B cell (primary cell): ENCODE measurements around the gene CD151. TPM values are rescaled to one million over a fixed set of nuclear protein-coding genes. Genes with fewer than 3 reads are reported as not detected.

ENCODE experiments used
- ATAC-seq: fragments of 200-7000 bp; cut with Tn5 transposase; one replicate; pipeline ENCODE4 v1.10.0; 2021; ENCODE audit warnings: low read depth, mild to moderate bottlenecking, moderate number of reproducible peaks, moderate library complexity
- CTCF ChIA-PET: fragments of 350-600 bp; sonication (Branson Sonifier 250); formaldehyde crosslinking; loops from one replicate; lab custom pipeline; 2021; ENCODE audit warnings: antibody characterized with exemption, inconsistent platforms; lab: Charles Lee
- POLR2A ChIA-PET: fragments of 350-600 bp; sonication (Branson Sonifier 250); formaldehyde crosslinking; loops from one replicate; lab custom pipeline; 2021; ENCODE audit warnings: antibody characterized with exemption; lab: Charles Lee
- DNase-seq: peaks from one replicate; pipeline ENCODE4 v3.0.0; 2013
- H2AFZ ChIP-seq: 2 replicates; pipeline ENCODE4 v1.6.1; 2012; ENCODE audit warnings: mild to moderate bottlenecking, low read depth, low read length; ENCODE audit not compliant: insufficient read depth, poor library complexity, severe bottlenecking
- H3K27ac ChIP-seq, 2 donors: 1 replicate in 1 of 2; 2 replicates in 1 of 2; pipeline ENCODE4 v1.5.1; 2012 to 2013; ENCODE audit warnings: low read length in 2 of 2, mild to moderate bottlenecking in 2 of 2, moderate library complexity in 1 of 2
- H3K27me3 ChIP-seq, 4 experiments: fragments of 200-600 bp in 1 of 4; sonication (generic) in 1 of 4; replicated peaks in 1 of 4; 1 replicate in 2 of 4; 2 replicates in 2 of 4; pipeline versions ENCODE4 v1.6.1 to v1.7.0; 2013 to 2016; ENCODE audit warnings: low read length in 3 of 4, mild to moderate bottlenecking in 2 of 4, mixed read lengths in 1 of 4, moderate library complexity in 1 of 4; ENCODE audit not compliant: insufficient read depth in 4 of 4, control insufficient read depth in 3 of 4; ENCODE audit errors: control extremely low read depth in 1 of 4
- H3K36me3 ChIP-seq, 2 experiments: replicated peaks in 1 of 2; 1 replicate in 1 of 2; 2 replicates in 1 of 2; pipeline versions ENCODE4 v1.6.1 to v1.7.1; 2013; ENCODE audit warnings: low read length in 1 of 2; ENCODE audit not compliant: insufficient read depth in 2 of 2, control insufficient read depth in 1 of 2; ENCODE audit errors: control extremely low read depth in 1 of 2, extremely low read depth in 1 of 2
- H3K4me1 ChIP-seq, 2 donors: fragments of 200-600 bp in 1 of 2; sonication (generic) in 1 of 2; 1 replicate in 1 of 2; 2 replicates in 1 of 2; pipeline versions ENCODE4 v1.5.1 to v1.6.1; 2013 to 2017; ENCODE audit warnings: low read length in 2 of 2; ENCODE audit not compliant: control insufficient read depth in 2 of 2, insufficient read depth in 2 of 2
- H3K4me2 ChIP-seq: replicated peaks from 2 replicates; pipeline ENCODE3; 2012; ENCODE audit warnings: mild to moderate bottlenecking, low read depth, low read length; ENCODE audit not compliant: poor library complexity, severe bottlenecking
- H3K4me3 ChIP-seq, 5 experiments: fragments of 200-600 bp in 1 of 5; sonication (generic) in 1 of 5; 1 replicate in 3 of 5; 2 replicates in 2 of 5; pipeline versions ENCODE4 v1.5.1 to v1.7.0; 2011 to 2016; ENCODE audit warnings: low read length in 4 of 5, mild to moderate bottlenecking in 4 of 5, low read depth in 2 of 5, control low read depth in 1 of 5, moderate library complexity in 1 of 5; ENCODE audit not compliant: insufficient read depth in 1 of 5; ENCODE audit errors: control extremely low read depth in 1 of 5, extremely low read depth in 1 of 5
- H3K79me2 ChIP-seq: fragments of 200-600 bp; sonication (generic); one replicate; pipeline ENCODE4 v1.6.0; 2016; ENCODE audit warnings: low read length; ENCODE audit not compliant: control insufficient read depth, insufficient read depth
- H3K9ac ChIP-seq: fragments of 200-600 bp; sonication (generic); 2 replicates; pipeline ENCODE4 v1.6.1; 2017; ENCODE audit warnings: mild to moderate bottlenecking, low read length, moderate library complexity
- H3K9me3 ChIP-seq, 3 donors: one replicate each; pipeline versions ENCODE4 v1.6.1 to v1.7.1; 2013; ENCODE audit warnings: low read length in 2 of 3; ENCODE audit not compliant: control insufficient read depth in 2 of 3, insufficient read depth in 1 of 3; ENCODE audit errors: control extremely low read depth in 1 of 3
- H4K20me1 ChIP-seq: 2 replicates; pipeline ENCODE4 v1.6.0; 2012; ENCODE audit warnings: mild to moderate bottlenecking, low read length; ENCODE audit not compliant: insufficient read depth, control insufficient read depth, poor library complexity, severe bottlenecking
- H3K27ac Mint-ChIP-seq: one replicate; pipeline ENCODE4 v1.8.0; 2021; ENCODE audit warnings: mixed read lengths
- H3K27me3 Mint-ChIP-seq: one replicate; pipeline ENCODE4 v1.8.0; 2021; ENCODE audit warnings: mixed read lengths
- H3K4me1 Mint-ChIP-seq: one replicate; pipeline ENCODE4 v1.8.0; 2021; ENCODE audit warnings: mixed read lengths
- H3K4me3 Mint-ChIP-seq: one replicate; pipeline ENCODE4 v1.8.0; 2021; ENCODE audit warnings: mixed read lengths
- H3K9me3 Mint-ChIP-seq: one replicate; pipeline ENCODE4 v1.8.0; 2022; ENCODE audit warnings: mixed read lengths; ENCODE audit not compliant: insufficient read depth
- CTCF ChIP-seq: fragments of 200-600 bp; IDR thresholded peaks from one replicate; pipeline ENCODE4 v1.8.0; 2022; ENCODE audit warnings: antibody characterized with exemption, mild to moderate bottlenecking
- EZH2 ChIP-seq: IDR thresholded peaks from 2 replicates; pipeline ENCODE4 v1.6.1; 2012; ENCODE audit warnings: borderline replicate concordance, low read depth, mild to moderate bottlenecking, moderate library complexity, low read length; ENCODE audit not compliant: insufficient read depth, poor library complexity, severe bottlenecking
- WGBS: methylation state at CpG from one replicate; pipeline ENCODE4 v1.1.5; 2013; ENCODE audit warnings: missing lambda C conversion rate; ENCODE audit not compliant: insufficient coverage; 5-methylcytosine and 5-hydroxymethylcytosine counted together
- intact Hi-C: fragments of 100-400 bp; cut with micrococcal nuclease; formaldehyde crosslinking; loops from one replicate; pipeline ENCODE4 v1.10.0; 2022
- polyA plus RNA-seq: library from polyadenylated mRNA; depleted of rRNA; stranded (reverse); fragments of >200 nt; gene quantifications from 2 replicates; pipeline ENCODE4 v1.2.3, GENCODE V29; 2012
- total RNA-seq, 2 donors: library from RNA; stranded (reverse); fragments of 120-200 nt in 1 of 2; gene quantifications; 1 replicate in 1 of 2; 2 replicates in 1 of 2; pipeline versions ENCODE4 v1.2.3 to v1.2.4, GENCODE V29; 2013 to 2022

CD151 gene
- total and polyA plus RNA-seq, 2 donors (not counting 1 experiment from before 2014, with no cell fraction given), result 24.4 to 25.5 TPM

GRCh38 chr11:824942-825341 is 7.8 kb upstream of the CD151 start:
- peaks cover 47 to 52% of the 10 kb centered on the region in 2 donors for H3K4me1 ChIP-seq
- CTCF ChIA-PET, result no interaction called here

More at GRCh38 chr11:824942-825341, 7.8 kb upstream of the CD151 start:
- Histone ChIP-seq H3K9ac (no peak overlapping the region), H3K4me2 (no peak overlapping the region), H3K36me3 (peaks cover 0 to 30% of the 10 kb centered on the region in 2 experiments), H3K27ac (no peak overlapping the region), H3K27me3 (peaks cover 0 to 26% (median 11%) of the 10 kb centered on the region in 4 experiments), H3K79me2 (peaks cover 19% of the 10 kb centered on the region), H3K4me3 (no peak overlapping the region), H3K9me3 (peaks cover 0 to 15% (median 0%) of the 10 kb centered on the region in 3 donors), H4K20me1 (peaks cover 83% of the 10 kb centered on the region), H2AFZ (no peak overlapping the region)
- peaks cover 48% of the 10 kb centered on the region for H3K4me1 Mint-ChIP-seq
- no peaks in the 10 kb centered on the region for H3K9me3 Mint-ChIP-seq
- no peak overlapping the region for H3K27ac Mint-ChIP-seq
- WGBS, result 100% methylated on average over 4 of the region's 11 CpGs
- no peak for ATAC-seq
- no peak for TF ChIP-seq EZH2
- no peak for TF ChIP-seq CTCF
- peaks cover 7% of the 10 kb centered on the region for H3K27me3 Mint-ChIP-seq
- H3K4me3 Mint-ChIP-seq, result no peak overlapping the region
- POLR2A ChIA-PET, result interaction anchor here (0.6 kb wide), 1 partner anchor 15 kb away, joined by 4 read pairs; no protein-coding TSS in a partner anchor
- DNase-seq, result no peak
- intact Hi-C loops, result no loop called here
